Measurements from ENCODE around the gene KCNS1. TPM values are rescaled to one million over a fixed set of nuclear protein-coding genes. Genes with fewer than 3 reads are reported as not detected.
"Not testable (repeated sequence)": the region's sequence is repeated elsewhere in the genome, so short reads cannot be mapped to it uniquely, and the experiment has no call there.

The KCNS1 gene
- total RNA-seq, 2 donors from 2014 or later: not detected

DNA sequence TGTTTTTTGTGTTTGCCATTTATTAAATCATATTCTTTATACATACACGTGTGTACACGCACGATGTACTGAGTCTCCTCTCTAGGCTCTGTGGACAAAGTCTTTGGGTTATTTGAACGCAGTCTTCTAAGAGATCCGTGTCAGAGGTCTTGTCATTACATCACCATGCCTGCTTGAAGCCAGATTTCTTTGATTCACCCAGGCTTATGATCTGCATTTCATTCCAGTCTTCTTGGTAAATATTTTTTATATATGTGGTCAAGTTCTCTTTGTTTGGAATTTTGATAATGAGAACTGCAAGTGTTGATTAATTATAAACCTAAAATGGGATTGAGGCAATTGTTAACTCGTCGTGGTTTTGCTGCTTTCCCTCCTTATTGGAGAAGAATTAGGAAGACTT, 34.6 kb downstream of the KCNS1 start:
- Histone ChIP-seq H3K4me3 (no peak overlapping the region), H3K36me3 (replicated peaks in 1 of 2; ENCODE audit: insufficient read depth in 1 of 2, low read depth in 2 of 2) (no peaks in the 10 kb centered on the region), H3K27ac (no peak overlapping the region), H3K27me3 (no peaks in the 10 kb centered on the region), H3K4me1 (no peaks in the 10 kb centered on the region), H3K9me3 (no peaks in the 10 kb centered on the region)
- no peak for ATAC-seq
- DNase-seq: no peak
- 74 to 78% methylated on average over 7 of the region's 7 CpGs for WGBS, 2 donors
- intact Hi-C loops (cut with DNase I): no loop called here
- TF ChIP-seq POLR2A (IDR thresholded peaks at IDR 0.05): no peak
- TF ChIP-seq, protein P1, sequence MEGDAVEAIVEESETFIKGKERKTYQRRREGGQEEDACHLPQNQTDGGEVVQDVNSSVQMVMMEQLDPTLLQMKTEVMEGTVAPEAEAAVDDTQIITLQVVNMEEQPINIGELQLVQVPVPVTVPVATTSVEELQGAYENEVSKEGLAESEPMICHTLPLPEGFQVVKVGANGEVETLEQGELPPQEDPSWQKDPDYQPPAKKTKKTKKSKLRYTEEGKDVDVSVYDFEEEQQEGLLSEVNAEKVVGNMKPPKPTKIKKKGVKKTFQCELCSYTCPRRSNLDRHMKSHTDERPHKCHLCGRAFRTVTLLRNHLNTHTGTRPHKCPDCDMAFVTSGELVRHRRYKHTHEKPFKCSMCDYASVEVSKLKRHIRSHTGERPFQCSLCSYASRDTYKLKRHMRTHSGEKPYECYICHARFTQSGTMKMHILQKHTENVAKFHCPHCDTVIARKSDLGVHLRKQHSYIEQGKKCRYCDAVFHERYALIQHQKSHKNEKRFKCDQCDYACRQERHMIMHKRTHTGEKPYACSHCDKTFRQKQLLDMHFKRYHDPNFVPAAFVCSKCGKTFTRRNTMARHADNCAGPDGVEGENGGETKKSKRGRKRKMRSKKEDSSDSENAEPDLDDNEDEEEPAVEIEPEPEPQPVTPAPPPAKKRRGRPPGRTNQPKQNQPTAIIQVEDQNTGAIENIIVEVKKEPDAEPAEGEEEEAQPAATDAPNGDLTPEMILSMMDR (IDR thresholded peaks at IDR 0.05): no peak

DNA sequence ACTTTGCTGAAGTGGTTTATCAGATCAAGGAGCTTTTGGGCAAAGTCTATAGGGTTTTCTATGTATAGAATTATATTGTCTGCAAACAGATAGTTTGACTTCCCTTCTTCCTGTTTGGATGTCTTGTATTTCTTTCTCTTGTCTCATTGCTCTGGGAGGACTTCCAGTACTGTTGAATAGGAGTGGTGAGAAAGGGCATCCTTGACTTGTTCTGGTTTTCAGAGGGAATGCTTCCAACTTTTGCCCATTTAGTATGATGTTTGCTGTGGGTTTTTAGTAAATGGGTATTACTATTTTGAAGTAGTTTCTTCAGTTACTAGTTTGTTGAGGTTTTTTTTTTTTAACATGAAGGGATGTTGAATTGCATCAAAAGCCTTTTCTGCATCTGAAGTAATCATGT, 36.1 kb downstream of the KCNS1 start:
- ATAC-seq: no peak
- no peak for DNase-seq
- TF ChIP-seq, protein P1 (IDR thresholded peaks at IDR 0.05): no peak
- no peak for TF ChIP-seq POLR2A (IDR thresholded peaks at IDR 0.05)
- Histone ChIP-seq H3K4me1 (no peaks in the 10 kb centered on the region), H3K4me3 (no peak overlapping the region), H3K27me3 (no peaks in the 10 kb centered on the region), H3K9me3 (no peaks in the 10 kb centered on the region), H3K36me3 (replicated peaks in 1 of 2; ENCODE audit: insufficient read depth in 1 of 2, low read depth in 2 of 2) (no peaks in the 10 kb centered on the region), H3K27ac (no peak overlapping the region)
- intact Hi-C loops (cut with DNase I): no loop called here

DNA sequence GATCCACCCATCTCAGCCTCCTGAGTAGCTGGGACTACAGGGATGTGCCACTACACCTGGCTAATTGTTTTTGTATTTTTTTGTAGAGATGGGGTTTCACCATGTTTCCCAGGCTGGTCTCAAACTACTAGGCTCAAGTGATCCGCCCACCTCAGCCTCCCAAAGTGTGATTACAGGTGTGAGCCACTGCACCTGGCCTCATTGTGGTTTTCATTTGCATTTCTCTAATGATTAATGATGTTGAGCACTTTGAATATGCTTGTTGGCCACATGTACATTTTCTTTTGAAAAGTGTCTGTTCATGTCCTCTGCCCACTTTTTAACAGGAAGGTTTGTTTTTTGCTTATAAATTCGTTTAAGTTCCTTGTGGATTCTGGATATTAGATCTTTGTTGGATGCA, 37.8 kb downstream of the KCNS1 start:
- H3K27ac ChIP-seq; H3K27me3 ChIP-seq; H3K4me3 ChIP-seq; H3K36me3 ChIP-seq (replicated peaks in 1 of 2; ENCODE audit: insufficient read depth in 1 of 2, low read depth in 2 of 2); DNase-seq; H3K4me1 ChIP-seq; ATAC-seq; intact Hi-C loops (cut with DNase I); H3K9me3 ChIP-seq: not testable (repeated sequence)
- WGBS, 2 donors: 80 to 88% methylated on average over 2 of the region's 2 CpGs

DNA sequence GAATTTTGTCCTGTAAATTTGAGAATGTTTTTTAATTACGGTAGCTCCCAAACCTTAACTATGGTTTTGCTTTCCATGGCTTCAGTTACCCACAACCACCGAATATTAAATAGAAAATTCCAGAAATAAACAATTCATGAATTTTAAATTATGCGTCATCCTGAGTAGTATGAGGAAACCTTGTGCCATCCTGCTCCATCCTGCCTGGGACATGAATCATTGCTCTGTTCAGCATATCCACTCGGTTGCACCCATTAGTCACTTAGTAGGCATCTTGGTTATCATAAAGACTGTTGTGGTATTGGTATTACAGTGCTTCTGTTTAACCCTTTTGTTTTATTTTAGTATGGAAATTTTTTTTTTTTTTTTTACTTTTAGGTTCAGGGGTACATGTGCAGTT, 39.7 kb downstream of the KCNS1 start:
- ATAC-seq: no peak
- TF ChIP-seq, protein P1 (IDR thresholded peaks at IDR 0.05): no peak
- TF ChIP-seq POLR2A (IDR thresholded peaks at IDR 0.05): no peak
- DNase-seq: no peak
- intact Hi-C loops (cut with DNase I): no loop called here
- Histone ChIP-seq H3K4me1 (peaks cover 10% of the 10 kb centered on the region), H3K4me3 (no peak overlapping the region), H3K27me3 (no peaks in the 10 kb centered on the region), H3K27ac (no peak overlapping the region), H3K36me3 (replicated peaks in 1 of 2; ENCODE audit: insufficient read depth in 1 of 2, low read depth in 2 of 2) (no peaks in the 10 kb centered on the region), H3K9me3 (no peaks in the 10 kb centered on the region)
- 87 to 91% methylated on average over 4 of the region's 4 CpGs for WGBS, 2 donors

DNA sequence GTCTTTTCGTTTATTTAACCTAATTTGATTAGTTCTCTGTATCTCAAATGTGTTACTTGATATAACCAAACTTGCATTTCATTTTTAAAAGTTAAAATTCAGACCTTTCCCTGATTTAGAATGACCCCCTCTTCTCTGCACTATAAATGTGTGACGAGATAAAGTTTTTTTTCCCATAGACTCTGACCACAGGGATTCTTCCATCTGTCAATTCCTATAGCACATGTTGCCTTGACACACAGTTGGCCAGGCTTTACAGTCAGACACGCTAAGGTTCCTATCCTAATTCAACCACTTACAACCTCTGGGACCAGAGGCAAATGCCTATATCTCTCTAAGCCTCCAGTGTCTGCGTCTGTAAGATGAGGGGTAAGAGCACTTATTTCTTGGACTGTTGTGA, 40.6 kb downstream of the KCNS1 start:
- TF ChIP-seq, protein P1 (IDR thresholded peaks at IDR 0.05): no peak
- no peak for TF ChIP-seq POLR2A (IDR thresholded peaks at IDR 0.05)
- no peaks in the 10 kb centered on the region for H3K36me3 ChIP-seq (replicated peaks in 1 of 2; ENCODE audit: insufficient read depth in 1 of 2, low read depth in 2 of 2)
- intact Hi-C loops (cut with DNase I): no loop called here
- WGBS, 2 donors: 88 to 89% methylated on average over 4 of the region's 4 CpGs
- no peak for DNase-seq
- no peak for ATAC-seq
- no peak overlapping the region for H3K4me3 ChIP-seq
- H3K27ac ChIP-seq: no peak overlapping the region
- no peaks in the 10 kb centered on the region for H3K9me3 ChIP-seq
- no peaks in the 10 kb centered on the region for H3K27me3 ChIP-seq
- peaks cover 14% of the 10 kb centered on the region for H3K4me1 ChIP-seq

All from body of pancreas (tissue), 4 donors.